HL-60/S4 treated with phorbol 12-myristate 13-acetate at 8.2 ng/mL for 4 days and 3 days (cell line): ENCODE measurements around the gene FAM89B.
"Not testable (repeated sequence)": the region's sequence is repeated elsewhere in the genome, so short reads cannot be mapped to it uniquely, and the experiment has no call there.

ENCODE experiments used
- in situ Hi-C: fragments of 300-500 bp; cut with MboI; formaldehyde crosslinking; loops from 2 replicates; pipeline ENCODE4 v1.15.0; 2022; ENCODE audit warnings: low sequenced_read_pairs

The FAM89B gene

GRCh38 chr11:65572356-65573051 is at the start of gene FAM89B:
FAM89B (plus strand) TSS chr11:65572538; CDS start chr11:65572670, 132 bp downstream.
- in situ Hi-C loops, result no loop called here

- in situ Hi-C loops, result not testable (repeated sequence)
Observed at GRCh38 chr11:65522718-65523630, 49.4 kb upstream of the FAM89B start.

GRCh38 chr11:65523631-65523968 is 48.7 kb upstream of the FAM89B start:
- in situ Hi-C loops, result not testable (repeated sequence)

- in situ Hi-C loops, result no loop called here
Observed at GRCh38 chr11:65524014-65524740, 48.2 kb upstream of the FAM89B start.

GRCh38 chr11:65524741-65525545 is 47.4 kb upstream of the FAM89B start, which contains the start of gene SCYL1:
SCYL1 (plus strand) TSS chr11:65525083; CDS start chr11:65525154, 71 bp downstream.
- in situ Hi-C loops, result no loop called here

- in situ Hi-C loops, result no loop called here
Observed at GRCh38 chr11:65525546-65526480, 46.5 kb upstream of the FAM89B start.

GRCh38 chr11:65526744-65527143 is 45.6 kb upstream of the FAM89B start:
- in situ Hi-C loops, result no loop called here

- in situ Hi-C loops, result no loop called here
Observed at GRCh38 chr11:65528819-65529350, 43.5 kb upstream of the FAM89B start.

GRCh38 chr11:65529475-65530156 is 42.7 kb upstream of the FAM89B start:
- in situ Hi-C loops, result no loop called here

GRCh38 chr11:65530157-65530496 is 42.2 kb upstream of the FAM89B start:
- in situ Hi-C loops, result no loop called here

GRCh38 chr11:65532388-65533064 is 39.8 kb upstream of the FAM89B start:
- in situ Hi-C loops, result no loop called here

GRCh38 chr11:65535102-65535501 is 37.2 kb upstream of the FAM89B start:
- in situ Hi-C loops, result no loop called here

- in situ Hi-C loops, result no loop called here
Observed at GRCh38 chr11:65536412-65537295, 35.7 kb upstream of the FAM89B start.

GRCh38 chr11:65537296-65537597 is 35.1 kb upstream of the FAM89B start:
- in situ Hi-C loops, result no loop called here

- in situ Hi-C loops, result no loop called here
Observed at GRCh38 chr11:65537620-65538231, 34.6 kb upstream of the FAM89B start.

- in situ Hi-C loops, result no loop called here
Observed at GRCh38 chr11:65538232-65538914, 34.0 kb upstream of the FAM89B start.
